NT2/D1 (cell line): ENCODE results near the gene PADI6.

Experiments
- SUZ12 ChIP-seq: IDR thresholded peaks from 2 replicates; pipeline ENCODE4 v1.6.1; 2011; ENCODE audit not compliant: insufficient read length, insufficient read depth; ENCODE audit errors: extremely low read depth
- YY1 ChIP-seq: IDR thresholded peaks from 2 replicates; pipeline ENCODE4 v1.6.1; 2011; ENCODE audit not compliant: insufficient read length, insufficient read depth
- ZNF274 ChIP-seq: IDR thresholded peaks from 2 replicates; pipeline ENCODE4 v1.6.1; 2011; ENCODE audit warnings: mild to moderate bottlenecking, low read depth, low read length

- TF ChIP-seq YY1 (no peak), ZNF274 (no peak), SUZ12 (no peak)
Observed at GRCh38 chr1:17420391-17420918, 48.5 kb downstream of the PADI6 start.
